ENCODE results near the gene RNF222.

GRCh38 chr17:8445536-8445935 is 47.9 kb upstream of the RNF222 start:
- TF ChIP-seq, protein P1, sequence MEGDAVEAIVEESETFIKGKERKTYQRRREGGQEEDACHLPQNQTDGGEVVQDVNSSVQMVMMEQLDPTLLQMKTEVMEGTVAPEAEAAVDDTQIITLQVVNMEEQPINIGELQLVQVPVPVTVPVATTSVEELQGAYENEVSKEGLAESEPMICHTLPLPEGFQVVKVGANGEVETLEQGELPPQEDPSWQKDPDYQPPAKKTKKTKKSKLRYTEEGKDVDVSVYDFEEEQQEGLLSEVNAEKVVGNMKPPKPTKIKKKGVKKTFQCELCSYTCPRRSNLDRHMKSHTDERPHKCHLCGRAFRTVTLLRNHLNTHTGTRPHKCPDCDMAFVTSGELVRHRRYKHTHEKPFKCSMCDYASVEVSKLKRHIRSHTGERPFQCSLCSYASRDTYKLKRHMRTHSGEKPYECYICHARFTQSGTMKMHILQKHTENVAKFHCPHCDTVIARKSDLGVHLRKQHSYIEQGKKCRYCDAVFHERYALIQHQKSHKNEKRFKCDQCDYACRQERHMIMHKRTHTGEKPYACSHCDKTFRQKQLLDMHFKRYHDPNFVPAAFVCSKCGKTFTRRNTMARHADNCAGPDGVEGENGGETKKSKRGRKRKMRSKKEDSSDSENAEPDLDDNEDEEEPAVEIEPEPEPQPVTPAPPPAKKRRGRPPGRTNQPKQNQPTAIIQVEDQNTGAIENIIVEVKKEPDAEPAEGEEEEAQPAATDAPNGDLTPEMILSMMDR (IDR thresholded peaks at IDR 0.05; ENCODE audit: low read length), result no peak
- no peak for TF ChIP-seq EZH2 (IDR thresholded peaks at IDR 0.05; ENCODE audit: borderline replicate concordance, low read length)

Measured in OCI-LY1 (cell line).